HepG2 (cell line): ENCODE results near the gene SERPINF2. TPM values are rescaled to one million over a fixed set of nuclear protein-coding genes. Genes with fewer than 3 reads are reported as not detected.

Experiments
- ARID5B ChIP-seq: IDR thresholded peaks from 2 replicates; pipeline ENCODE4 v1.4.0; 2020; ENCODE audit warnings: mild to moderate bottlenecking, missing genetic modification reagents
- ATF7-NPFF ChIP-seq: sonication (generic); formaldehyde crosslinking; IDR thresholded peaks from 2 replicates; pipeline ENCODE4 v1.8.1; 2023; ENCODE audit warnings: mild to moderate bottlenecking, low read depth, missing genetic modification reagents, moderate library complexity
- EED ChIP-seq: sonication (generic); formaldehyde crosslinking; IDR thresholded peaks from 2 replicates; pipeline ENCODE4 v1.5.0; 2020; ENCODE audit warnings: mild to moderate bottlenecking, missing genetic modification reagents
- ELF3 ChIP-seq: IDR thresholded peaks from 2 replicates; pipeline ENCODE4 v1.6.1; 2016; ENCODE audit warnings: missing genetic modification reagents, missing compliant biosample characterization
- GATAD2A ChIP-seq: IDR thresholded peaks from 2 replicates; pipeline ENCODE4 v1.6.1; 2016
- HNF4A ChIP-seq: sonication (generic); formaldehyde crosslinking; IDR thresholded peaks from 2 replicates; pipeline ENCODE4 v1.4.0; 2020; ENCODE audit warnings: missing genetic modification reagents
- MAZ ChIP-seq, 2 experiments: sonication (generic) in 1 of 2; formaldehyde crosslinking in 1 of 2; IDR thresholded peaks; 2 replicates each; pipeline versions ENCODE4 v1.5.0 to v1.6.1; 2012 to 2020; ENCODE audit warnings: low read depth in 2 of 2, mild to moderate bottlenecking in 2 of 2, borderline replicate concordance in 1 of 2, improper control_type of control experiment in 1 of 2, low read length in 1 of 2, missing genetic modification reagents in 1 of 2, moderate library complexity in 1 of 2
- MED1 ChIP-seq: sonication (generic); formaldehyde crosslinking; IDR thresholded peaks from 2 replicates; pipeline ENCODE4 v1.4.0; 2020; ENCODE audit warnings: missing genetic modification reagents
- NFYB ChIP-seq: sonication (generic); formaldehyde crosslinking; IDR thresholded peaks from 2 replicates; pipeline ENCODE4 v1.4.0; 2020; ENCODE audit warnings: missing genetic modification reagents
- SP5 ChIP-seq: IDR thresholded peaks from 2 replicates; pipeline ENCODE4 v1.6.1; 2016; ENCODE audit warnings: low read depth, borderline replicate concordance
- TBP ChIP-seq: sonication (generic); formaldehyde crosslinking; IDR thresholded peaks from 2 replicates; pipeline ENCODE4 v1.5.0; 2020; ENCODE audit warnings: missing genetic modification reagents
- THRA ChIP-seq: sonication (generic); formaldehyde crosslinking; IDR thresholded peaks from 2 replicates; pipeline ENCODE4 v1.4.0; 2020; ENCODE audit warnings: missing genetic modification reagents, borderline replicate concordance
- ZBTB7B ChIP-seq: sonication (generic); formaldehyde crosslinking; IDR thresholded peaks from 2 replicates; pipeline ENCODE4 v1.4.0; 2020; ENCODE audit warnings: missing genetic modification reagents
- ZNF772 ChIP-seq: sonication (generic); formaldehyde crosslinking; IDR thresholded peaks from 2 replicates; pipeline ENCODE4 v1.5.0; 2020; ENCODE audit warnings: mild to moderate bottlenecking, missing genetic modification reagents
- polyA plus RNA-seq, 8 experiments: library from polyadenylated mRNA; depleted of rRNA in 3 of 8; stranded (reverse) in 7 of 8; unstranded in 1 of 8; fragments of >200 nt; fragmentation: Illumina TruSeq in 4 of 8; extraction: Trizol in 4 of 8; gene quantifications; 2 replicates each; pipeline versions ENCODE4 v1.2.1 to v1.2.3, GENCODE V29; 2011 to 2016; ENCODE audit warnings: low read depth in 4 of 8, missing spikeins in 1 of 8, mixed read lengths in 1 of 8; ENCODE audit not compliant: insufficient read depth in 1 of 8
- total RNA-seq, 5 experiments: library from RNA; depleted of rRNA; stranded (reverse); fragments of >200 nt; fragmentation: Illumina TruSeq; extraction: Trizol; gene quantifications; 2 replicates each; pipeline ENCODE4 v1.2.3, GENCODE V29; 2016; ENCODE audit warnings: low read depth in 1 of 5
- TF ChIP-seq, protein P1 (sequence below): sonication (generic); formaldehyde crosslinking; IDR thresholded peaks from 2 replicates; pipeline ENCODE4 v1.5.0; 2020; ENCODE audit warnings: mild to moderate bottlenecking, missing genetic modification reagents, borderline replicate concordance
- TF ChIP-seq, protein P2 (sequence below): sonication (generic); formaldehyde crosslinking; IDR thresholded peaks from 2 replicates; pipeline ENCODE4 v1.5.0; 2020; ENCODE audit warnings: mild to moderate bottlenecking, missing genetic modification reagents

SERPINF2 gene
- total and polyA plus RNA-seq, 2 of the 13 experiments (the other 11 are each of a cell fraction or from before 2014, with no cell fraction given) = 309 to 548 TPM

- peak; percentile 33; the same call in 1 of the 2 replicates for TF ChIP-seq ARID5B (CRISPR knock-in tag)
- no peak for TF ChIP-seq MED1 (CRISPR knock-in tag)
- peak; percentile 42; the same call in 1 of the 2 replicates for TF ChIP-seq ZNF772
- TF ChIP-seq, protein P1, sequence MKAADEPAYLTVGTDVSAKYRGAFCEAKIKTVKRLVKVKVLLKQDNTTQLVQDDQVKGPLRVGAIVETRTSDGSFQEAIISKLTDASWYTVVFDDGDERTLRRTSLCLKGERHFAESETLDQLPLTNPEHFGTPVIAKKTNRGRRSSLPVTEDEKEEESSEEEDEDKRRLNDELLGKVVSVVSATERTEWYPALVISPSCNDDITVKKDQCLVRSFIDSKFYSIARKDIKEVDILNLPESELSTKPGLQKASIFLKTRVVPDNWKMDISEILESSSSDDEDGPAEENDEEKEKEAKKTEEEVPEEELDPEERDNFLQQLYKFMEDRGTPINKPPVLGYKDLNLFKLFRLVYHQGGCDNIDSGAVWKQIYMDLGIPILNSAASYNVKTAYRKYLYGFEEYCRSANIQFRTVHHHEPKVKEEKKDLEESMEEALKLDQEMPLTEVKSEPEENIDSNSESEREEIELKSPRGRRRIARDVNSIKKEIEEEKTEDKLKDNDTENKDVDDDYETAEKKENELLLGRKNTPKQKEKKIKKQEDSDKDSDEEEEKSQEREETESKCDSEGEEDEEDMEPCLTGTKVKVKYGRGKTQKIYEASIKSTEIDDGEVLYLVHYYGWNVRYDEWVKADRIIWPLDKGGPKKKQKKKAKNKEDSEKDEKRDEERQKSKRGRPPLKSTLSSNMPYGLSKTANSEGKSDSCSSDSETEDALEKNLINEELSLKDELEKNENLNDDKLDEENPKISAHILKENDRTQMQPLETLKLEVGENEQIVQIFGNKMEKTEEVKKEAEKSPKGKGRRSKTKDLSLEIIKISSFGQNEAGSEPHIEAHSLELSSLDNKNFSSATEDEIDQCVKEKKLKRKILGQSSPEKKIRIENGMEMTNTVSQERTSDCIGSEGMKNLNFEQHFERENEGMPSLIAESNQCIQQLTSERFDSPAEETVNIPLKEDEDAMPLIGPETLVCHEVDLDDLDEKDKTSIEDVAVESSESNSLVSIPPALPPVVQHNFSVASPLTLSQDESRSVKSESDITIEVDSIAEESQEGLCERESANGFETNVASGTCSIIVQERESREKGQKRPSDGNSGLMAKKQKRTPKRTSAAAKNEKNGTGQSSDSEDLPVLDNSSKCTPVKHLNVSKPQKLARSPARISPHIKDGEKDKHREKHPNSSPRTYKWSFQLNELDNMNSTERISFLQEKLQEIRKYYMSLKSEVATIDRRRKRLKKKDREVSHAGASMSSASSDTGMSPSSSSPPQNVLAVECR (CRISPR knock-in tag) = peak; percentile 83
- TF ChIP-seq GATAD2A (CRISPR knock-in tag) = peak; percentile 66
- TF ChIP-seq ATF7-NPFF (CRISPR knock-in tag) = peak; percentile 52; the same call in 1 of the 2 replicates
- peak; percentile 41; the same call in 1 of the 2 replicates for TF ChIP-seq ZBTB7B
- TF ChIP-seq SP5 (CRISPR knock-in tag) = 0 out of 2 replicates have a peak, but pooled peaks have one; percentile 5
- 0 out of 2 replicates have a peak, but pooled peaks have one; percentile 79 for TF ChIP-seq THRA (CRISPR knock-in tag)
- peak; percentile 24; the same call in 1 of the 2 replicates for TF ChIP-seq ELF3 (CRISPR knock-in tag)
- TF ChIP-seq EED = no peak
- TF ChIP-seq MAZ (IDR thresholded peaks at IDR 0.05; ENCODE audit: borderline replicate concordance, low read depth, low read length) = no peak
- TF ChIP-seq MAZ (CRISPR knock-in tag; IDR thresholded peaks at IDR 0.05; ENCODE audit: low read depth) = 0 out of 2 replicates have a peak, but pooled peaks have one; percentile 6
- peak; percentile 38 for TF ChIP-seq HNF4A (CRISPR knock-in tag)
- TF ChIP-seq NFYB (CRISPR knock-in tag) = peak; percentile 64
- TF ChIP-seq TBP (CRISPR knock-in tag) = no peak
- TF ChIP-seq, protein P2, sequence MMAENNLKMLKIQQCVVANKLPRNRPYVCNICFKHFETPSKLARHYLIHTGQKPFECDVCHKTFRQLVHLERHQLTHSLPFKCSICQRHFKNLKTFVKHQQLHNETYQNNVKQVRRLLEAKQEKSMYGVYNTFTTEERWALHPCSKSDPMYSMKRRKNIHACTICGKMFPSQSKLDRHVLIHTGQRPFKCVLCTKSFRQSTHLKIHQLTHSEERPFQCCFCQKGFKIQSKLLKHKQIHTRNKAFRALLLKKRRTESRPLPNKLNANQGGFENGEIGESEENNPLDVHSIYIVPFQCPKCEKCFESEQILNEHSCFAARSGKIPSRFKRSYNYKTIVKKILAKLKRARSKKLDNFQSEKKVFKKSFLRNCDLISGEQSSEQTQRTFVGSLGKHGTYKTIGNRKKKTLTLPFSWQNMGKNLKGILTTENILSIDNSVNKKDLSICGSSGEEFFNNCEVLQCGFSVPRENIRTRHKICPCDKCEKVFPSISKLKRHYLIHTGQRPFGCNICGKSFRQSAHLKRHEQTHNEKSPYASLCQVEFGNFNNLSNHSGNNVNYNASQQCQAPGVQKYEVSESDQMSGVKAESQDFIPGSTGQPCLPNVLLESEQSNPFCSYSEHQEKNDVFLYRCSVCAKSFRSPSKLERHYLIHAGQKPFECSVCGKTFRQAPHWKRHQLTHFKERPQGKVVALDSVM = peak; percentile 49; the same call in 1 of the 2 replicates
Measured at GRCh38 chr17:1709971-1710806, 32.5 kb upstream of the SERPINF2 start, which contains the start of gene TLCD2 (continued).
